ENCODE measurements around the gene CISH.

DNA sequence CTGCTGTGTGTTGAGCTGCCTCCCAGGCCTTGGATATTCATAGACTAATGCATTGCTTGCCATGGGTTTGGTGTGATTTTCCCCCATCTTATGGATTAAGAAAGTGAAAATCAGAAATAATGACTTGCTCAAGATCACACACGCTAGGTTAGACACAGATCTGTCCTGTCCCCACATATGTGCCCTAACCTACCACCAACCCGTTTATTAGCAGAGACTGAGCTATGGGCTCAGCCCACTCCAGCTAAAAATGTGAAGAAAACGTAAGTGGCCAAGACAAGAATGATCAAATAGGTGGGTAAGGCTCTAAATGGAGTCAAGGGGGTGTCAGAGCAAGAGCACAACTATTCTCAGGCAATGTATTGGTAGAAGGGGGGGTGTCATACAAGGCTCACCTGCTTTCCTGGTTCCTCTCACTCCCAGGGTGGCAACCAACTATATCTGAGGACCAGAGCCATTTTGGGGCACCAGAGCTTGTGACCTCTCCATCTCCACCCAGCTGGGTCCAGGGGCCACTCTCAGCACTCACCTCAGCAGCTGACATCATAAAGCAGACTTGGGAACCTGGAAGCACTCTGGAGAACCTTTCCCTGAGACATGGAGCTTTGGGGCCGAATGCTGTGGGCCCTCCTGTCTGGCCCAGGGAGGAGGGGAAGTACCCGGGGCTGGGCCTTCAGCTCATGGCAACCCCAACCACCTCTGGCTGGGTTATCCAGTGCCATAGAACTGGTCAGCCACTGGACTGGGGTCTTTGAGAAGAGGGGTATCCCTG, 40.9 kb downstream of the CISH start:
- TF ChIP-seq, protein P1, sequence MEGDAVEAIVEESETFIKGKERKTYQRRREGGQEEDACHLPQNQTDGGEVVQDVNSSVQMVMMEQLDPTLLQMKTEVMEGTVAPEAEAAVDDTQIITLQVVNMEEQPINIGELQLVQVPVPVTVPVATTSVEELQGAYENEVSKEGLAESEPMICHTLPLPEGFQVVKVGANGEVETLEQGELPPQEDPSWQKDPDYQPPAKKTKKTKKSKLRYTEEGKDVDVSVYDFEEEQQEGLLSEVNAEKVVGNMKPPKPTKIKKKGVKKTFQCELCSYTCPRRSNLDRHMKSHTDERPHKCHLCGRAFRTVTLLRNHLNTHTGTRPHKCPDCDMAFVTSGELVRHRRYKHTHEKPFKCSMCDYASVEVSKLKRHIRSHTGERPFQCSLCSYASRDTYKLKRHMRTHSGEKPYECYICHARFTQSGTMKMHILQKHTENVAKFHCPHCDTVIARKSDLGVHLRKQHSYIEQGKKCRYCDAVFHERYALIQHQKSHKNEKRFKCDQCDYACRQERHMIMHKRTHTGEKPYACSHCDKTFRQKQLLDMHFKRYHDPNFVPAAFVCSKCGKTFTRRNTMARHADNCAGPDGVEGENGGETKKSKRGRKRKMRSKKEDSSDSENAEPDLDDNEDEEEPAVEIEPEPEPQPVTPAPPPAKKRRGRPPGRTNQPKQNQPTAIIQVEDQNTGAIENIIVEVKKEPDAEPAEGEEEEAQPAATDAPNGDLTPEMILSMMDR (IDR thresholded peaks at IDR 0.05; ENCODE audit: insufficient read depth, low read length, poor library complexity, severe bottlenecking), result no peak
- no peak for TF ChIP-seq EZH2phosphoT487 (conservative IDR thresholded peaks at IDR 0.05; ENCODE audit: low read length)
